ENCODE data around the gene AP2B1.

DNA sequence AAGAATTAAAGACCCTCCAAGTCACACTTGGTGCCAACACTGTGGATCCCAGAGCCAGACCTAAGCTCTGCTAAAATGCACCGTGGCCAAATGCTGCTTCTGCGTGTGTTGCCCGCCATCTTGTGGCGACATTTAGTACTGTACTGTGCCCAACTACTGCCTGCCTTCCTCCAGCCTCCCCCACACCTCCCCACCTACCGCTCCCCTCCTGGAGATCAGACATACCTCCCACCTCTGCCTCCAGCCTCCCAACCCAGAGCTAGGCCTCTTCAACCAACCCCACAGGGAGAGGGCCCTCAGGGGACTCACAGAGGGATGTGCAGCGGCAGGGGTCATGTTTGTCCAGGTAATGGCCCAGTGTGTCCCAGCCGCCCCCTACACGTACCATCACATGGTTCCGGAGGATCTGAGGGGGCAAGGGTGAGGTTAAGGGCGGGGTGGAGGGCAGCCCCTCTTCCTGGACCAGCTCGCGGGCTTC lies 160.5 kb downstream of the AP2B1 start:
- TF ChIP-seq, protein P1, sequence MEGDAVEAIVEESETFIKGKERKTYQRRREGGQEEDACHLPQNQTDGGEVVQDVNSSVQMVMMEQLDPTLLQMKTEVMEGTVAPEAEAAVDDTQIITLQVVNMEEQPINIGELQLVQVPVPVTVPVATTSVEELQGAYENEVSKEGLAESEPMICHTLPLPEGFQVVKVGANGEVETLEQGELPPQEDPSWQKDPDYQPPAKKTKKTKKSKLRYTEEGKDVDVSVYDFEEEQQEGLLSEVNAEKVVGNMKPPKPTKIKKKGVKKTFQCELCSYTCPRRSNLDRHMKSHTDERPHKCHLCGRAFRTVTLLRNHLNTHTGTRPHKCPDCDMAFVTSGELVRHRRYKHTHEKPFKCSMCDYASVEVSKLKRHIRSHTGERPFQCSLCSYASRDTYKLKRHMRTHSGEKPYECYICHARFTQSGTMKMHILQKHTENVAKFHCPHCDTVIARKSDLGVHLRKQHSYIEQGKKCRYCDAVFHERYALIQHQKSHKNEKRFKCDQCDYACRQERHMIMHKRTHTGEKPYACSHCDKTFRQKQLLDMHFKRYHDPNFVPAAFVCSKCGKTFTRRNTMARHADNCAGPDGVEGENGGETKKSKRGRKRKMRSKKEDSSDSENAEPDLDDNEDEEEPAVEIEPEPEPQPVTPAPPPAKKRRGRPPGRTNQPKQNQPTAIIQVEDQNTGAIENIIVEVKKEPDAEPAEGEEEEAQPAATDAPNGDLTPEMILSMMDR (IDR thresholded peaks at IDR 0.05; ENCODE audit: low read depth, low read length, missing input control): peak; percentile 93
- TF ChIP-seq ZBTB33 (IDR thresholded peaks at IDR 0.05) (no peak), RAD21 (IDR thresholded peaks at IDR 0.05) (peak; percentile 98), REST (IDR thresholded peaks at IDR 0.05) (no peak), TAF1 (conservative IDR thresholded peaks at IDR 0.05) (no peak), GABPA (IDR thresholded peaks at IDR 0.05 in 1 of 2, conservative IDR thresholded peaks at IDR 0.05 in 1 of 2) (no peak), NR2F2 (IDR thresholded peaks at IDR 0.05) (no peak), JUND (IDR thresholded peaks at IDR 0.05) (no peak), FOXA1 (IDR thresholded peaks at IDR 0.05) (no peak), YY1 (IDR thresholded peaks at IDR 0.05) (no peak), RXRA (IDR thresholded peaks at IDR 0.05) (no peak), MAX (IDR thresholded peaks at IDR 0.05) (no peak), EGR1 (IDR thresholded peaks at IDR 0.05; ENCODE audit: low read depth in 2 of 2) (no peak)
- TF ChIP-seq, protein P2, sequence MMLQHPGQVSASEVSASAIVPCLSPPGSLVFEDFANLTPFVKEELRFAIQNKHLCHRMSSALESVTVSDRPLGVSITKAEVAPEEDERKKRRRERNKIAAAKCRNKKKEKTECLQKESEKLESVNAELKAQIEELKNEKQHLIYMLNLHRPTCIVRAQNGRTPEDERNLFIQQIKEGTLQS (IDR thresholded peaks at IDR 0.05): no peak

All from liver (tissue), 3 donors.